Pulmonary artery endothelial cell (primary cell): ENCODE results near the gene NIPAL1. TPM values are rescaled to one million over a fixed set of nuclear protein-coding genes. Genes with fewer than 3 reads are reported as not detected.
"Not testable (repeated sequence)": the region's sequence is repeated elsewhere in the genome, so short reads cannot be mapped to it uniquely, and the experiment has no call there.

ENCODE experiments used
- DNase-seq: peaks from one replicate; pipeline ENCODE4 v3.0.0-alpha.2; 2011; ENCODE audit warnings: low read depth, low spot score
- total RNA-seq: library from RNA; depleted of rRNA; stranded (reverse); fragments of >200 nt; gene quantifications from 2 replicates; pipeline ENCODE4 v1.2.3, GENCODE V29; 2014

NIPAL1 gene
- 0.78 and 1.6 TPM in 2 replicates for total RNA-seq

DNA sequence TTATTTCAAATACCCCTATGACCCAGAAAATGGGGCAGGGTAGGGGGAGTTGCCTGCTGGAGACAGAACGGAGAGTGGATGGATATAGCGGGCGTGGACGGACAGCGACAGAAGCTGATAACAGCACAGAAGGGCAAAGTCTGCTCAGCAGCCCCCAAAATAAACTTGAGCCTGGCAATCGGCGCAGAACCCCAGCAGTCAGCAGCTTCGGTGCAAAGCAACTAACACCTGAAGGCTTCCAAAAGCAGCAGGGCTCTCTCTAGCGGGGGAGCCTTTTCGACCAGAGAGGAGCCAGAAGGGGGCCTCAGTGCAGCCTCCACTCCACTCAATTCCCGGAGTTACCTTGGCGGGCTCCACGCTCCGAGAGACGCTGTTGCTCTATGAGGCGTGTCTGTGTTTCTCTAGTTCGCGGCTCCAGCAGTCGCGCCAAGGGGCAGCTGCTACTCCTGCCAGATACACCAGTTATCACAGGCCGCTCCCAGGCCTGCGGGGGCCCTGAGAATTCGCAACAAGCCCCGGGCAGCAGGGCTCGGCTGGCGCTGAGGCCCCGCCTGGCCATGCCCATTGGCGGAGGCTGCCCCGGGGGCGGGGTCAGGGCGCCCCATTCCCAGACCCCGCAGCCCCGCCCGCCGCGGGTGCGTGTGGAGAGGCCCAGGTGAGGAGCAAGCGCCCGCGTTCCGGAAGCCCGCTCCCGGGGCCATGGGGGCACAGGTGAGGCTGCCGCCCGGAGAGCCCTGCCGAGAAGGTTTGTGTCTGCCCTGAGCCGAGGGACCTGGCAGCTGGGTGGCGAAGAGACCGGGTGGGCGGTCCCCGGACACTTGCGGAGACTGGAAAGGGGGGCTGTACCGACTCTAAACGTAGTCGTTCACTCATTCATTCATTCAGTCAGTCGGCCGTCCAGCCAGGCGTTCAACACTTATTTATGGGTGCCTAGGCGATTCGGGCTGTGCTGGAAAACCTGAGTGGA lies at the start of gene NIPAL1, which contains the start of gene CNGA1:
Gene NIPAL1 (plus strand): TSS at position 632 of the 967 bp plus-strand sequence. CDS start 68 bp downstream, at position 700.
Gene CNGA1 (minus strand): TSS at position 541 of the 967 bp plus-strand sequence. CDS start 63,992 bp downstream, outside the sequence.
- DNase-seq = no peak

DNA sequence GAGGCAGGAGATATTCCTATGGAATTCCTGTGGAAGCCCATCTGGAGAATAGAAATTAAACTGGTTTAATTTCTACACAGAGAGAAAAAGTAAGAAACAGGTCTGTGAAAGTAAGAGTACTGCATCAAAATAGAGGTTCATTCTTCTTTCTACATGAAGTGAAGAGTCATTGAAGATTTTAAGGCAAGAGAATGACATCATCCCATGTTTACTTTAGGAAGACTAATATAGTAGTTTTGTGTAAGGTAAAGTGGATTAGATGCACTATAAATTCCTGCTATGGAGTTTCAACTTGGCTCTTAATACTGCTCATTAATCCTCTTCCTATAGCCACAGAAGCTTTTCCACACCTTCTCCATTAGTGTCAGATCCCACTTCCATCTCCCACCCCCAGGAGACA lies 47.7 kb upstream of the NIPAL1 start:
- no peak for DNase-seq

GRCh38 chr4:47972181-47972580 lies 44.4 kb upstream of the NIPAL1 start:
- no peak for DNase-seq

- no peak for DNase-seq
Measured at GRCh38 chr4:47972721-47973120, 43.9 kb upstream of the NIPAL1 start.

DNA sequence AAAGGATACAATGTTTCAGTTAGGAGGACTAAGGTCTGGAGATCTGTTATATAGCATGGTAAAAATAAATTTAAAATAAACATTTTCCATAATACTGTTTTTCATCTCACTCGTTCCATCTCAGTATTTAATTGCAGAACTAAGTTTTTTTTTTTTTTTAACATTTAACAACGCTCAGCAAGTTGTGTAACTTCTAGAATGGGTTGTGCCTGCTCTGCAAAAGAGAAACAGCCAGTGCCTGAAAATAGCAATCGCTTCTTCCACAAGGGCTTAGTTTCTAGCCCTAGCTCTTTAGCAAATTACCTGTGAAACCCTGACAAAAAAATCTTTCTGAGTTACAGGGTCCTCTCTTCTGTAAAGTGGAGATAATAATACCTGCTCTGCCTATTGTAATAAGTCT lies 42.0 kb upstream of the NIPAL1 start:
- DNase-seq = no peak

GRCh38 chr4:47990145-47990544 lies 26.4 kb upstream of the NIPAL1 start:
- DNase-seq = no peak

GRCh38 chr4:47992475-47992874 lies 24.1 kb upstream of the NIPAL1 start:
- not testable (repeated sequence) for DNase-seq

DNA sequence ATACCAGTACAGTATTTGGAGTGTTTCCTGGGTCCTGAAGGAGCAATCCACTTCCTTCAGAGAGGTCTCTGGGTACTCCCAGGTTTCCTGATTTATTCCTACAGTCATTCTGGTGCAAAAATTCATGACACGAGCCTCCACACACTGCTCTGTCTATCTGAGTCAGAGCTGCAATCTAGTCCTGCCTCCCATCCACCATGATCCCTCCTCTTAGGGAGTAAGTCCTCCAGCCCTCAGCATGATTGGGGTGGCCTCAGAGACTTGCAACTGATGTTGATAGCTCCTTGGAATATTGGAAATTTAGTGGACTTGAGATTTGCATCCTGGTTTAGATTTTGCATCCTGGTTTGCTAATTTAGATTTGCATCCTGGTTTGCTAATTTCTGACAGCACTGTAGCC lies 20.6 kb upstream of the NIPAL1 start:
- no peak for DNase-seq

GRCh38 chr4:48002267-48002666 lies 14.3 kb upstream of the NIPAL1 start:
- no peak for DNase-seq

DNA sequence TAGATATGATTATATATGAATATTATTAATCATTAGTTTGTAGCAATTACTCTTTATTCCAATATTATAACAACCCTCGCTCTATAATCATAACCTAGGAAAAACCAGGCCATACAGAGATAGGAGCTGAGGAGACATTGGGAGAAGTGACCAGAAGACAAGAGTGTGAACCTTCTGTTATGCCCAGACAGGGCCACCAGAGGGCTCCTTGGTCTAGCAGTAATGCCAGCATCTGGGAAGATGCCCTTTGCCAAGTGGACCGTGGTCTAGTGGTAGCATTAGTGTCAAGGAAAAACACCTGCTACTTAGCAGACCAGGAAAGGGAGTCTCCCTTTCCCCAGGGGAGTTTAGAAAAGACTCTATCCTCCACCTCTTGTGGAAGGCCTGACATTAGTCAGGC lies 13.0 kb upstream of the NIPAL1 start:
- not testable (repeated sequence) for DNase-seq

GRCh38 chr4:48005781-48006180 lies 10.8 kb upstream of the NIPAL1 start:
- no peak for DNase-seq

DNA sequence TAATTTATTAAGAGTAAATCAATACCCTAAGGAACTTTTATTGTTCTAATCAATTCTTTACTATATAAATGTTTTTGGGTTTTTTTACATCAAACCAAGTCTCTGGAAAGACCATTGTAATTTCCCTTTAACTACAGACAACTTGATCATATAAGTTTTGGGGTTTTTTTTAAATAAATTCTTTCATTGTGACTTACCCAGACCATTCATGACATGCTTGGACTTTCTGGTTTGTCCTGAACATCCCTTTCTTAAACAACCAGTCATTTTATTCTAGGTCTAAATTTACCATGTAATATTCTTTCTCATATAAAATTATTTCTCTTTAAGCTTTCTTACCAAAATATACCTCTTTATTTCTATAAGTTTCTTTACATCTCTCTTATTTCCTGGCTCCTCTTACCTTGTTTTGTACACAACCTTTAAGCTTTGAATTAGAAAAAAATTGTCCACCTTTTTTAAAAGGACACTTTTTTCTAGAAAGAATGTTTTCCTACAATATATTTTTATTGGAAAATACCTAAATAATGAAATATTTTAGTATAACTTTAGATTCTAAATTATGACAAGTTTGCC lies 8.5 kb upstream of the NIPAL1 start:
- no peak for DNase-seq

GRCh38 chr4:48010906-48011305 lies 5.7 kb upstream of the NIPAL1 start:
- not testable (repeated sequence) for DNase-seq

DNA sequence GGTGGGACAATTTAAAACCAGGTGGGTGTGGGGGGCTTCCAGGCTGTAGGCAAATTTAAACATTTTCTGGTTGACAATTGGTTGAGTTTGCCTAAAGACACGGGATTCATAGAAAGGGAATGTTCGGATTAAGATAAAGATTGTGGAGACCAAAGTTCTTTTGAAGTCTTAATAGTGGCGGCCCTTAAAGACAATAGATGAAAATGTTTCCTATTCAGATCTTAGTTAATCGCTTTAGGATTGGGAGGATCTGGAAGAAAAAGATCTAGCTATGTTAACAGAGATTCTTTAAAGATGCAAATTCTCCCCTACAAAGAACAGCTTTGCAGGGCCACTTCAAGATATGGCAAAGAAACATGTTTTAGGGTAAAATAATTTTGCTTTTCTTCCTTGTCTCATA lies 4.8 kb upstream of the NIPAL1 start:
- no peak for DNase-seq

DNA sequence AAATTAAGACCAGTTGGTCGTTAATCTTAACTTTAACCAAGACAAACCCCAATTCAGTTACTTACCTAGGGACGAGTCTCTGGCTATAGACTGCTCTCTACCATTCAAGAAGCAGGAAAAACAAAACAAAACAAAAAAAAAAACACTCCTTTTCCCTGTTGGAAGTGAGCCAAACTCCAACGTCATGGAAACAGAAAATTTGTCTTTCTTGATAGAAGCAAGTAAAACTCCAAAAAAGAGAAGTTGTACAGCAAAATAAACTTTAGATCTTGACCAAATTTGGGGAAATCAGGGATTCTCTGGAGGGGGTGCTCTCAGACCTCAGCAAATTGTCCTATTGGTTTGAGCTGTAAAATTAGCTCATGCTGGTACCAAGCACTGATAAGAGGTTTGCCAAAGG lies 3.7 kb upstream of the NIPAL1 start:
- no peak for DNase-seq

GRCh38 chr4:48015216-48015615 lies 1.4 kb upstream of the NIPAL1 start:
- DNase-seq = no peak

DNA sequence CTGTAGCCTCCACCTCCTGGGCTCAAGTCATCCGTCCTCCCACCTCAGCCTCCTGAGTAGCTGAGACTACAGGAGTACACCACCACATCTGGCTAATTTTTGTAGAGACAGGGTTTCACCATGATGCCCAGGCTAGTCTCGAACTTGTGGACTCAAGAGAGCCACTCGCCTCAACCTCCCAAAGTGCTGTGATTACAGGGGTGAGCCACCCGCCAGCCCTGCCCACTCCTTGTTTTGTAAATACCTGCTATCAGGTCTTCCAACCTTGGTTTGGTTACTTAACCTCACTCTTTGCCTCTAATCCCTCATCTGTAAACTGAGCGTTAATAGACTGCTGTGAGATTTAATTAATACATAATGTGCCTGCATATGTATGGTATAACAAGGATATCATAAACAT lies 894 bp upstream of the NIPAL1 start:
- DNase-seq = no peak

DNA sequence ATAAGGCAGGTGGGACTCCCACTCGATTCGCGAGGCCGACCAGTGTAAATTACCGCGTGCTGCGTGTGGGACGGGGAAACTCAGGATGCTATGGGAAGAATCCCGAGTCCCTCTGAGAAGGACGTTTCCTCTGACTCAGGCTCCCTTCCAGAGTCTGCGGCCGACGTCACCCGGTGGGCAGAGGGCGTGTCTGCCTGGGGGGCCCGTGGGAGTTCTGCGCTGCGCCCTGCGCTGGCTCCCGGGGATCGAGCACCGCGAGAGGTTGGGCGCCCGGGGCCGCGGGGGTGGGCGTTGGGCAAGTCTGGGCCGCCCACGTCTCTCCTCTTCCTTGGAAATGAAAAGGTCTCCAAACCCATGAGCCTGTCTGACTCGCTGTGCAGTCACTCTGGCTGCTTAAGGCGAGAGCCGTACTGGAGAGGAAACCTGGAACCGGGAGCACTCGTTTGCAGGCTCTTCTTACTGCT lies 568 bp downstream of the NIPAL1 start:
- no peak for DNase-seq

DNA sequence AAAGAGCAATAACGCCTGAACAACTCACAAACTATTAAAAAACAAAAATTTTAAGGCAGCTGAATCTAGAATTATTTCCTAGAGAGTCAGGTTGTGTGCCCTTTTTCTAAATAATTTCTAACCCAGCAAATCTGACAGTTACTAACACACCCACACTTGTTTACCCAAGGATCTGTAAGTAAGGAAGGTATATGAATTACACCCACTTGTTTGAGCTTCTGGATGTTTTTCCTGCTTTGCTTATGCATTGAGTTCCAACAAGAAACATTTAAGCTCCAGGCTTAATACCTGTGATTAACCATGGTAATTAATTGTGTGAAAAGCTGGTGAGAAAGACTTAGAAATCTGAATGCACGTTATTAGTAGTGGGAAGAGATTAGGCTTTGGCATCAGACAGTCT lies 1.5 kb downstream of the NIPAL1 start:
- DNase-seq = no peak

- DNase-seq = no peak
Measured at GRCh38 chr4:48021100-48021499, 4.5 kb downstream of the NIPAL1 start.

- DNase-seq = no peak
Measured at GRCh38 chr4:48022192-48022799, 5.7 kb downstream of the NIPAL1 start.

- no peak for DNase-seq
Measured at GRCh38 chr4:48024522-48024921, 8.0 kb downstream of the NIPAL1 start.
